GM21619 (cell line): ENCODE measurements around the gene CAMSAP2.
"Not testable (repeated sequence)": the region's sequence is repeated elsewhere in the genome, so short reads cannot be mapped to it uniquely, and the experiment has no call there.

Experiments
- ATAC-seq: cut with Tn5 transposase; IDR thresholded peaks from one replicate; pipeline ENCODE4 v1.9.1; 2021; ENCODE audit not compliant: unreplicated experiment

CAMSAP2 gene

DNA sequence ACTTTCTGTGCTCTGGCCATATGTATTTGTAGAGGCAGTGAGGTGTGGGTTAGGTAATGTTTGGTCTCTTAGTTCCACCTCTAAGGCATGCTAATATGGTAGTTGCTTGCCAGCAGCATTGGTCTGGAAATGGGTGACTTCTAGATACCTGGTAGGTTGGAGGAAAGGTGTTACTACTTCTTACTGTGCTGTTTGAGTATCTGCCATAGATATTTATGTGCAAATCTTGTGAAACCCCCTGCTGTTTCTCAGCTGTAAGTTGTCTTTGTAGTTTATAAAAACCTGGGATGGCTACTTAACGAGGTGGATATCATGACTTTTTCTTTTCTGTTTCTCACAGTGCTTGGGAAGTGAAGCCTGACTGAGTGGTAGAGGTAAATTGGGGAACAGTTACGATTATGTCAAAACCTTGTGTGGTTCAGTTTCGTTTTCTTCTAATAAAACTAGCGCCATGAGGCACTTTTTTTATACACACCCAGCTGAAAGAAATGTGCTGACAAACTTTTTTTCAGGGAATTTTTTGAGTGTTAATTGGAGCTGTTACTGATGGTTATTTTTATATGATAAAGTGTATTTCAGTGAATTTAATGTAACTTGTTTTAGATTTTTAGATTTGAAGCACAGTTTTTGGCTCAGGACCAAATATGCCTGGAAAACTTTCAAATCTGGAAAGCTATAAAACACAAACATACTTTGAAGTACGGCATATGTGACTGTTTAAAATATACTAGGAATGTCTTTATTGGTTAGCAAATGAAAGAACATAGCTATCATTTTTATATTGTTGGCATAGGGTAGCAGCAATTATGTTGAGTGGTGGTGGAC lies 42.1 kb downstream of the CAMSAP2 start:
- peak; percentile 50 for ATAC-seq

DNA sequence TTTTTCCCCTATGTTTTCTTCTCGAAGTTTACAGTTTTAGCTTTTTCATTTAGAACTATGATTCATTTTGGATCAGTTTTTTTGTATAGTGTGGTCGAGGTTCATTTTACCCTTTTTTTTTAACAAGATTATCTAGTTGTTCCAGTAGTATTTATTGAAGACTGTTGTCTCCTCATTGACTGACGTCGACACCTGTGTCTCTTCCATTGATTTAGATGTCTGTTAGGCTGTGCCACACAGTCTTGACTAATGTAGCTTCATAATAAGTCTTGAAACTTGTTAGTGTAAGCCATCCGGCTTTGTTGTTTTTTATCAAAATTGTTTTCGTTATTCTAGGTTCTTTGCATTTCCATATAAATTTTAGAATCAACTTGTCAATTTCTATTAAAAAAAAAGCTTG lies 45.2 kb downstream of the CAMSAP2 start:
- no peak for ATAC-seq

DNA sequence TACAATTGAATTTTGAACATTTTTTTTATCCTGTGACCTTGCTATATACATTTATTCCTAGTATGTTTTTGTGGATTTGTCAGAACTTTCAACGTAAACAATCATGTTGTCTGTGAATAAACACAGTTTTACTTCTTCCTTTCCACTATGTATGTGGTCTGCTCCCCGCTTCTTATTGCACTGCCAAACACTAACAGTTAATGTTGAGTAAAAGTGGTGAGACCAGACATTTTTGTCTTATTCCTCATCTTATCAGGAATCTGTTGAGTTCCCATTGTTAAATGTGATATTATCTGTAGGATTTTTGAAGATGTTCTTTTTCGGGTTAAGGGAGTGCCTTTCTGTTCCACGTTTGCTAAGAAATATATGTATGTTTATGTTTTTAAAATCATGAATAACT lies 45.9 kb downstream of the CAMSAP2 start:
- ATAC-seq, result no peak

GRCh38 chr1:200786788-200787187 lies 48.1 kb downstream of the CAMSAP2 start:
- no peak for ATAC-seq

DNA sequence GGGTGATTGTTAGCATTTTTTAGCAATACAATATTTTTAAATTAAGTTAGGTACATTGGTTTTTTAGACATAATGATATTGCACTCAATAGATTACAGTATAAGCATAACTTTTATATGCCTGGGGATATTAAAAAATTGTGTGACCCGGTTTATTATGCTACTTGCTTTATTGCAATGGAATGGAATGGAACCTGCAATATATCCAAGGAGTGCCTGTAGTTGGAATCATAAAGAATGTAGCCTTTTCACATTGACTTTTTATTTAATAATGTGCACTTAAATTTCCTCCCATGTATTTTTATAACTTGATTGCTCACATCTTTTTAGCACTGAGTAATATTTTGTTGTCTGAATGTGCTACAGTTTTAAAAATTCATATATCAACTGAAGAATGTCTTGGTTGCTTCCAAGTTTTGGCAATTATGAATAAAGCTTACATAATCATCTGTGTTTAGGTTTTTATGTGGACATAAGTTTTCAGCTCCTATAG lies 49.2 kb downstream of the CAMSAP2 start:
- ATAC-seq, result no peak

DNA sequence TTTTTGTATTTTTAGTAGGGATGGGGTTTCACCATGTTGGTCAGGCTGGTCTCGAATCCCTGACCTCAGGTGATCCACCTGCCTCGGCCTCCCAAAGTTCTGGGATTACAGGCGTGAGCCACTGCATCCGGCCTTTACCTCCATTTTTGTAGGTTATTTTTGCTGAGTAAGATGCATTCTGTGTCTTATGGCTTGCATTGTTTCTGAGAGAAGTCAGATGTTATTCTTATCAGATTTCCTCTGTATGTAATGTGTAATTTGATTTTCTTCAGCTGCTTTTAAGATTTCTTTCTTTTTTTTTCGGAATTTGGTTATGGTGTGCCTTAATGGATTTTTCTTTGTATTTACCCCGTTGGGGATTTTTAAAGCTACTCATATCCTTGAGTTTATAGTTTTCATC lies 52.3 kb downstream of the CAMSAP2 start:
- ATAC-seq, result not testable (repeated sequence)

GRCh38 chr1:200793677-200794076 lies 55.0 kb downstream of the CAMSAP2 start:
- no peak for ATAC-seq

DNA sequence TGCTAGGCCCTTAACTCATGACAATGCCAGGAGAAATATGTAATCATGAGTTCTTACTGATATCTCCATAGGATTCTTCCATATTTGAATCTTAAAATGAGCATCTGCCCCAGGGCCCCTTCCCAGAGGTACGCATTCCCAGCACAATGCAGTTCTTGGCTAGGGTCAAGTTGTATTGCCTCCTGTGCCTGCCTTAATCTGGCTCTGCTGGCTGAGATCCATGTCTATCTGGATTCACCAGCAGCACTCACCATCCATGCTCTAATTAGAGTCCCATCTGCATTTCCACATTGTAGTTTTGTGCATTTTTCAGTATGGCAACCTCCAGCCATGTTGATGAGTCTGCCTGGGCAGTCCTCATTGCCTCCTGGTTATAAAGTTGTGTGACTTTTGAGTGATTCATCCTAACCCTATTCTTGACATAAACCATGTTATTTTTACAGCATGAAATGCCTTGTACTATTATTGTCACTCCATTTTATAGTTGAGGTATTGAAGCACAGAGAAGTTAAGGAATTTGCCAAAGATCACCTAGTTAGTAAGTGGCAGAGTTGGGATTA lies 55.9 kb downstream of the CAMSAP2 start:
- no peak for ATAC-seq

DNA sequence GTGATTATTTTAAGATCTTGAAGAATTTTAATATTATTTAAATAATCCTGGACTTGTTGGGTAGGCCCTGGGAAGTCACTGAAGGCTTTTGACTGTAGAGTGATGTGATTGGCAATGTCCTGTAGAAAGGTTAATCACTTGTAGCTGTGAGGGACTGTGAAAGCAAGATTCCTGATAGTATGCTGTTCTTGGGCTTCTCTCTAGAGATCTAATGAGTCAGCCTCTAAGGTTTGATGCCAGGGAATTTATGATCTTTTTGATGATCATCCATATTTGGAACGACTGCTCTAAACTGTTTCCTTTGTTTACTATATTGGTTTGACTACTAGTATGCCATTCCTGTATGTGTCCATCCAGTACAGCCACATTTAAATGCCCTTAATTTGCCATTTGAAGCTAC lies 56.5 kb downstream of the CAMSAP2 start:
- ATAC-seq, result no peak

- no peak for ATAC-seq
Measured at GRCh38 chr1:200802042-200802441, 63.3 kb downstream of the CAMSAP2 start.

- peak; percentile 95 for ATAC-seq
Measured at GRCh38 chr1:200802865-200803512, 64.3 kb downstream of the CAMSAP2 start.

DNA sequence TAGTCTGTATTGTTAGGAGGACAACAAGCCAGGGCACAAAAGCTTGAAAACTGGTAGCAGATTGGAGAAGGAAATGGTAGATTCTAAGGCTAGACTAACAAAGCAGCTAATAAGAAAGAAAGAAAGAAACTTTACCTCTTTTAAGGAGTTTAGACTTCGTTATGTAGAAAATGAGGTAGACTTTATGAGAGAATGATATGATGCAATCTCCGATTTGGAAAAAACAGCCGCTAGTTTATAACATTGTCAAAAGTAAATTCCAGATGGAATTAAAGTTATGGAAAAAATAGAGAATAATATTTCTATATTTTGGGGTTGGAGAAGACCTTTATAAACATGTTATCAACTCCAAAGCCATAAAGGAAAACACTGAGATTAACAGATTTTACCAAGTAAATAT lies 67.0 kb downstream of the CAMSAP2 start:
- ATAC-seq, result no peak

- ATAC-seq, result no peak
Measured at GRCh38 chr1:200808846-200809245, 70.2 kb downstream of the CAMSAP2 start.

GRCh38 chr1:200811704-200812103 lies 73.0 kb downstream of the CAMSAP2 start:
- ATAC-seq, result no peak

DNA sequence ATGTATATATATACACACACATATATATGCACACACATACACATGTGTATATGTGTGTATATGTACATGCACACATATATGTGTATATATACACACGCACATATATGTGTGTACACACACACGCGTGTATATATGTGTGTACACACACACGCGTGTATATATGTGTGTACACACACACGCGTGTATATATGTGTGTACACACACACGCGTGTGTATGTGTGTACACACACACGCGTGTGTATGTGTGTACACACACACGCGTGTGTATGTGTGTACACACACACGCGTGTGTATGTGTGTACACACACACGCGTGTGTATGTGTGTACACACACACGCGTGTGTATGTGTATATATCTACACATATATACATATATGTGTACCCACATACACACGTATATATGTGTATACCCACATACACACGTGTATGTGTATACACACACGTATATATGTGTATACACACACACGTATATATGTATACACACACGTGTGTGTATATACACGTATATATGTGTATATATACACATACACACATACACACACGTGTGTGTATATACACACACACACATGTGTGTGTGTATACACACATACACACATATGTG lies 78.0 kb downstream of the CAMSAP2 start:
- not testable (repeated sequence) for ATAC-seq

DNA sequence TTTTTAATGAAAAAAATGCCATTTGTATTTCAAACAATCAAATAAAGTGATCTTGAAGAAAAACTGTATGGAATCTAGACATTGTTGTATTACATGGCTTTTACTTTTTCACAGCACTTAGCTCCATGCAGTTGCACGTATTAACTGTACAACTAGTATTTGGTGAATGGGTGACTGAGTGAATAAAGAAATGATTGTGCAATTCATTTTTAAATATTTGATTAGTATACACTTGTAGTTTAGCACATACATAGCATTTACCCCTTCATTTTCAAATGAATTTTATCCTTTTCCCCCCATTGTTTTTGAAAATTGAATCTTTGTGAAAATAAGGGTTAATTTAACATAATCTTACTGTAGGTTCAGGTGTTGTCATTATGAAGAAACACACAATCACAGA lies 79.6 kb downstream of the CAMSAP2 start:
- ATAC-seq, result no peak

DNA sequence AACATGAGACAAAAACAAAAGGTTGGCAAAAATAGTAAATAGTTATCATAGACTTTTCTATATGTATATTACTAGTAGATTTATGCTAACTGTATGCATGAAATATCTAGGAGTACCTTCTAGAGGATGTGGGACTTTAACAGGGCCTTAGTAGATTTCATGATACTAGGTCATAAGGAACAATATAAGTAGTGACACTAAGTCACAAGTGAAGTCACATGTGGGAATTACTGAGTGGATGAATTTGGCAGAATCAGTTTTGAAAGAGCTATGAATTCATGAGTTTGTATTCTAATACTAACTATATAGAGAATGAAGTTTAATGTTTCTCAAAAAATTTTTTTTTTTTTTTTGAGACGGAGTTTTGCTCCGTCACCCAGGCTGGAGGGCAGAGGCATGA lies 81.0 kb downstream of the CAMSAP2 start:
- no peak for ATAC-seq

DNA sequence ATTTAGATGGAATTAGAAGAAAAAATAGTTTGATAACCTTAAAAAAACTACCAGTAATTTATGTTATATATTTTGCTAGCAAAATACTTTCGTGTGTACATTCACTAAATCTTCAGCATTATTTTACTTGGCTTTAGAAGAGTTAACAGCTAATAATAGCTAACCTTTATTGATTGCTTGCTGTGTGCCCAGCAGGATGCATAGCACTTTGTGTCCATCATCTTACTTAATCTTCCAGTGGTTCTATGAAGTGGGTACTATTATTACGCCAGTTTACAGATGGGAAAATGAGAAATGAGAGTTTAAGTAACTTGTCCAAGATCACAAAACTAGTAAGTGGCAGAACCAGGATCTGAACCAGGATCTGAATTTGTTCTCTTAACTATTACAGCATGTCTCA lies 92.4 kb downstream of the CAMSAP2 start:
- ATAC-seq, result no peak

DNA sequence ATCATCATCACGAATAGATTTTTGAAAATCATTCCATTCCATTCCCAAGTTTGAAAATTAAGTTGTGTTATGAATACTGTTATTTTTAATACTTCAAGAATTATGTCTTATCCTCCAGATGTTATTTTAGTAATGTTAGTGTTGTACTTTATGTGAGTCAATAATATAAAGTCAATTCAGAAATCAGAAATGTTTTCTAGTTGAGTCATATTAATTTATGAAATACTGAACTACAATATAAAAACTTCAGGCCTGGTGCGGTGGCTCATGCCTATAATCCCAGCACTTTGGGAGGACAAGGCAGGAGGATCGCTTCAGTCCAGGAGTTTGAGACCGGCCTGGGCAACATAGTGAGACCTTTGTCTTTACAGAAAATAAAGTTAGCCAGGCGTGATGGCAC lies 95.7 kb downstream of the CAMSAP2 start:
- no peak for ATAC-seq

DNA sequence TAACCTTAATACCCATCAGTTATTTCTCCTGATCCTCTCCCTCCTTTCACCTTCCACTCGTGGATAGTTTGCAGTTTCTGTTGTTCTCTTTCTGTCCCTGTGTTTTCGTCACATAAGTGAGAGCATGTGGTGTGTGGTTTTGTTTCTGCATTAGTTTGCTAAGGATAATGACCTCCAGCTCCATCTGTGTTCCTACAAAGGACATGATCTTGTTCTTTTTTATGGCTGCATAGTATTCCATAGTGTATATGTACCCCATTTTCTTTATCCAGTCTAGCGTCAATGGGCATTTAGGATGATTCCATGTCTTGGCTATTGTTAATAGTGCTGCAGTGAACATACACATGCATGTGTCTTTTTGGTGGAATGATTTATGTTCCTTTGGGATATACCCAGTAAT lies 97.5 kb downstream of the CAMSAP2 start:
- no peak for ATAC-seq

GRCh38 chr1:200837931-200838571 lies 99.4 kb downstream of the CAMSAP2 start:
- no peak for ATAC-seq
